NOMO-1 treated with dmso at 0.1 percent for 144 hours (cell line): ENCODE measurements around the gene DIAPH2.

Source experiments
- DNase-seq: peaks from one replicate; lab custom pipeline; 2025; ENCODE audit not compliant: unreplicated experiment; lab: John Stamatoyannopoulos, UW

The DIAPH2 gene

DNA sequence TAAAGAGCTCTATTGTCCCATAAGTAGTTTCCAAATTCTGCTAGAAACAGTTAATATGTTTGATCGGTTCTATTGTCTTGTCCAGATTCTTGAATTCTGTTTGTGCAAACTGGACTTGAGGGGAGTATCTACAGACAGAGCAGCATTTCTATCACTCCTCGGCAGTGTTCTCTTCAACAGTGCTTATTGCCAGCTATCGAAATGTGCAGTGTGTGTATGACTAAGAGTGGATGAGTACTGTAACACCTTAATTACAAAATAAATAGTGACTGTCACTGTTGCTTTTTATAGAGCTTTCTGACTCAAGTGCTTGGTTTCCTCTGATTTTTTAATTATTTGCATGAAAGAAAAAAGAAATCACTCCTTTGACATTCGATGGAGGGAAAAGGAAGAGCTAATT lies 473.6 kb downstream of the DIAPH2 start:
- DNase-seq = no peak

- DNase-seq = no peak
These were observed 475.5 kb downstream of the DIAPH2 start for GRCh38 chrX:97159916-97160800.

- DNase-seq = no peak
These were observed 482.7 kb downstream of the DIAPH2 start for GRCh38 chrX:97167333-97167732.

DNA sequence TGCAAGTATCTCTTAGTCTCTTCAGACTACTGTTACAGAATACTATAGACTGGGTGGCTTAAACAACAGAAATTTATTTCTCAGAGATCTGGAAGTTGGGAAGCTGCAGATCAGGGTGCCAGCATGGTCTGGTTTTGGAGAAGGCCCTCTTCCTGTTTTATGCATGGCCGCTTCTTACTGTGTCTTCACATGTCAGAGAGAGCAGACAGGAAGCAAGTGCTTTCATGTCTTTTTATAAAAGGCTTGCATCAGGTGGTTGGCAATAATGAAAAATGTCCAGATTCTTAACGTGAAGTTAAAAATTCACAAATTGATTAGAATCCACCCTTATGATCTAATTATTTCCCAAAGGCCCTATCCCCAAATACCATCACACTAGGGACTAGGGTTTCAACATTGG lies 484.0 kb downstream of the DIAPH2 start:
- no peak for DNase-seq

GRCh38 chrX:97175147-97175546 lies 490.5 kb downstream of the DIAPH2 start:
- no peak for DNase-seq

GRCh38 chrX:97189668-97190067 lies 505.0 kb downstream of the DIAPH2 start:
- no peak for DNase-seq

DNA sequence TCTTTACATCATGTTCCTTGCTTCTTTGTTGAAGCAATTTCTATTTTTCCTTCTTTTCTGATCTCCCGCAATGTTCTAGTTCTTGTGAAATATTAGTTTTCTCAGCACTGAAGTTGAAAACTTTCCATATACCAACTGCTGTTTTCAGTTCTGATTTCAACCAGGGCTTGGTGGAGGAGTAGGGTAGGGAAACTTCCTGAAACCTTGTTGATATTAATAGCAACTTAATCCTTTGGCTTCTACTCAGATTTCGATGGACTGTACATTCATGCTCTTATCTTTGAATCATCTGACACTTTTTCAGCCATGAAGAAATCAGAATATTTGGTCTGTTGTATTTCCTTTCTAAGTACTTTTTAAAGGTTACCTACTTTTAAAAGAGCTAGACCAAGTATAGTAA lies 514.9 kb downstream of the DIAPH2 start:
- DNase-seq = no peak

GRCh38 chrX:97200454-97200853 lies 515.8 kb downstream of the DIAPH2 start:
- no peak for DNase-seq

DNA sequence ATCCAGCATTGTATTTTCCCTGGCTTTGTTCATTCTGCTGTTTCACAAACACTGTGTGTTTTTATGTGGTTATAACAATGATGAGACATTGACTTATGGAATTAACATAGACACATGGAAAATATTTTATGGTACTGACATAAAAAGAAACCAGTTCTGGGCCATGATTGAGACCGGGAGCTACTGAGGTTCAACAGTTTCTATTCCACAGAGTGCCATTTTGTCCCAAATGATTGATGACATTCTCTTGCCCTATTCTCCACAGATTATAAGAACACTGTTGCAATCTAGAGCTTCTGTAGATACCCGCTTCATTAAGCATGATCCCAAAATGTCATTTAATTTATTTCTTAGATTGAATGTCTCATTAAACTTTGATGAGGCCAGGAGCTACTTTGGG lies 525.9 kb downstream of the DIAPH2 start:
- no peak for DNase-seq

GRCh38 chrX:97211070-97211469 lies 526.4 kb downstream of the DIAPH2 start:
- DNase-seq = no peak

DNA sequence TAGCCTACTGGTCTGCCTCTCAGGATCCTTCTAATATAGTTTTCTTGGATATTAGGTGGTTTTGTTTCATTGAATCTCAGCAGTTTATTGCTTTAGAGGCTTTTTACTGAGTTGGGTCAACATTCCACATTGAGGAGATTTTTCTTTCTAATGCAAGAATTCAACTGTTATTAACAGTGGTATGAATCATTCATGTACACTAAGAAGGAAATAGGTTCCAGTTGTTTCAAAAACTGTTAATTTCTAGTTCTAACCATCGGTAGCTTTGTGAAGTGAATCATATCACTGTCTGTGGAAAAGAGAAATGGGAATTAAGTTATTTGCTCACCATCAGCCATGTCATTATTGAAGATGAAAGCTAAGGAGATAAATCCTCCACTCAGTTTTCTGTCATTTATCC lies 530.5 kb downstream of the DIAPH2 start:
- DNase-seq = no peak

DNA sequence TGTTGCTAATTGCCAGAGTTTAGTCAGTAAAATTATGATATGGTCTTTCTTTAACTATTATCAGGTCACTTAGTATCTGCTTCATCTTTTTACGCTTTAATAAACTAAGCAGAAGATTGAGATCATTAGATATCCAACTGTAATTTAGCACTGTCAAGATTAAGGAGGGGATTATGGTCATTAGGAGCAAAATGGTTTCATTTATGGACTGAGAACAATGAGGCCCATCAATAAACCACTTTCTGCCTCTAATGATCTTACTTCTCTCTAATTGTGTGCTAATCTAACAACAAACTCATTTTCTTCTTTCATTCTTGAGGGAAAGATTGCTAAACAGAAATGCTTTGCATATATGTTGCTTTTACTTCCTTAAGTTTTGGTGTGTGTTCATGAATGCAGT lies 539.5 kb downstream of the DIAPH2 start:
- DNase-seq = no peak

DNA sequence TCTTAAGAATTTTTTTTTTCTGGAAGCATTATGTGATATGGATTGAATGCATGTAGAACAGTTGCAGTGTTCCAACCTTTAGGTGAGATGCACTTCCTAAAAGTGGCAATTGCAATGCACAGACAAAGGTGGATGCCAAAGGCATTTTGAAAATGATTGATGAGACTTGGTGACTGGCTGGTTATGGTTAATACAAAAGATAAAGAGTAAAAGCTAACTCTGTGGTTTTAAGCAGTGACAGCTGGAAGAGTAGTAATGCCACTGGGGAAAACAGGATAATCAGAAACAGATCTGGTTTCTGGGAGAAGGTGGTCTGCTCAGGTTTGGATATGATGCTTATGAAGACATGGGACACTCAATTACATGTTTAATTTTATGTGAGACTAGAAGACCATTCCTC lies 544.7 kb downstream of the DIAPH2 start:
- no peak for DNase-seq

DNA sequence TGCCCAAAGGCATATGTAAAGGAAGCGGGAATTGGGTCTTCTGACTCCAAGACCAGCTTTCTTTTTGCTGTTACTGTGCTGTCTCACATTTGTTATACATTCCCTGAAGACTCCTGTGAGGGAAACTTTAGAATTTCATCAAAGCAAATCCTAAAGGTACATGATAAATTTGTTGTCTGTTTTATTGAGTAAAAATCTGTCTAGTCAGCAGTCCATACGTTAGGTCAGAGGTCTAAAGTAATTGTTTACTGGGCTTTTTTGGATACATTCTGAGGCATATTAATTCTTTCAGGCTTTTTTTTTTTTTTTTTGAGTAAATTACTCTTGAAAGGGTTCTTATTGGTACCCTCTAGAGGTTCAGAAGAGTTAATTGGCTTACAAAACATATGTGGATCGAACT lies 546.3 kb downstream of the DIAPH2 start:
- no peak for DNase-seq

GRCh38 chrX:97234471-97235081 lies 549.9 kb downstream of the DIAPH2 start:
- DNase-seq = no peak

DNA sequence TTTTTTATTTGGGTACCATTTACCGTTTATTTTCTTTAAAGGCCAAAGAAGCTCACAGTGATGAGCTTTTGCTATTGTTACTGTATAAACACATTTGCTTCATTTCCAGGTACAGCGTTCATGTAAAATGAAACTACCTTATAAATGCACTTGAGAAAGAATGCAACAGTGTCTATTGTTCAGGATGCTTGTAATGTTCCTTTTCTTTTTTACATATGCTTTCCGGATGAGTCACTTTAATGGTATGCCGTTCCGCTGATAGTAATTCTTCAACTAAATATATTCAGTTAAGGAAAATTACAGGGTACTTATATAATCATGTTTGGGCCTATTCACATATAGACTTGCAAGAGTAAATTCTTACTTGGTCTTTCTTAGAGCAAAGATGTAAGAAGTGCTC lies 554.0 kb downstream of the DIAPH2 start:
- DNase-seq = no peak

GRCh38 chrX:97252111-97252510 lies 567.5 kb downstream of the DIAPH2 start:
- DNase-seq = no peak

DNA sequence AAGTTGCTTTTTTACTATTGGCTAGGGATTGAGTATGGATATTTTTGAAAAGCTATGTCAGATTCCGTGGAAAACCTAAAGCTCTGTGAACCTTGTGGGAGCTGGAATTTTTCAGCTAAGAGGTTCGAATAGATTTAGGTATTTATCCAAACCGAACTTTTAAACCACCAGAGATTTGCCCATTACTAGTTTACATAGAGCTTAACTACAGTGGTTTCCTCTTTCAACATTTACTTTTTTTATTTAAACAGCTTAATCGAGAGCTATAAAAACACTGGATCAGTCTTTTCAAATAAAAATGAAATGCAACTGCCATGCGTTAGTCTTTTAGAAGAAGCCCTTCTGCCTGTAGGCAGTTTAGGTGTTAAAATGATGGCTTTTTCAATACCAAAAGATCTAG lies 576.0 kb downstream of the DIAPH2 start:
- no peak for DNase-seq

GRCh38 chrX:97266406-97267121 lies 581.9 kb downstream of the DIAPH2 start:
- no peak for DNase-seq

GRCh38 chrX:97267396-97268181 lies 582.9 kb downstream of the DIAPH2 start:
- DNase-seq = no peak

DNA sequence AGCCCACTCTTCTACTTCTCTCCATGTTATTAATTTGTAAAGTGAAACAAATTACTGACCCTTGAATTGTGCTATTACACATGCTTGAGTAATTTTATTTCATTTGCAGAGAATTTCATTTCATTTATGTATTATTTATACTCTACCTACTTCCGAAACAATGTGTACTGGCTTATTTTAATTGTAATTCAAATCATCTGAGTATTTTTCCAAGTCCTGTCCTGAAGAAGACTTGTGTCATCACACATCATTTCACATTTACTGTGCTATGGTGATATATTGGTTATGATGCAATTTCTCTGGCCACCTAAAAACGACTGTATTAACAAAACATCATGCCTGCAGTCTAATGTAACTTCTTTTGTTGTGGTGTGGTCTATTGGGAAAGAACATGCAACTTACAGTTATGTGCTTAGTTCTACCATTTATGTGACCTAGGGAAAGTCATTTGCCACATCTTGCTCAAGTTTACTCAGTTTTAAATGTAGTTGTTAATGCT lies 583.6 kb downstream of the DIAPH2 start:
- DNase-seq = no peak
